AG09309 (cell line): ENCODE measurements around the gene OTOP1.
A peak's percentile ranks its signal among the peaks of the same experiment; 100 is the strongest.
"Not testable (repeated sequence)": the region's sequence is repeated elsewhere in the genome, so short reads cannot be mapped to it uniquely, and the experiment has no call there.

Experiments
- DNase-seq: peaks from one replicate; pipeline ENCODE4 v3.0.0-alpha.2; 2010; ENCODE audit warnings: low read depth
- H3K4me3 ChIP-seq: 2 replicates; pipeline ENCODE4 v1.5.1; 2011; ENCODE audit warnings: mild to moderate bottlenecking, low read depth, low read length, moderate library complexity; ENCODE audit not compliant: control insufficient read depth
- TF ChIP-seq, protein P1 (sequence below): IDR thresholded peaks from 2 replicates; pipeline ENCODE4 v1.5.1; 2011; ENCODE audit warnings: mild to moderate bottlenecking, low read depth, low read length, inconsistent platforms; ENCODE audit not compliant: insufficient read depth, control insufficient read depth; ENCODE audit errors: missing control alignments

The OTOP1 gene

DNA sequence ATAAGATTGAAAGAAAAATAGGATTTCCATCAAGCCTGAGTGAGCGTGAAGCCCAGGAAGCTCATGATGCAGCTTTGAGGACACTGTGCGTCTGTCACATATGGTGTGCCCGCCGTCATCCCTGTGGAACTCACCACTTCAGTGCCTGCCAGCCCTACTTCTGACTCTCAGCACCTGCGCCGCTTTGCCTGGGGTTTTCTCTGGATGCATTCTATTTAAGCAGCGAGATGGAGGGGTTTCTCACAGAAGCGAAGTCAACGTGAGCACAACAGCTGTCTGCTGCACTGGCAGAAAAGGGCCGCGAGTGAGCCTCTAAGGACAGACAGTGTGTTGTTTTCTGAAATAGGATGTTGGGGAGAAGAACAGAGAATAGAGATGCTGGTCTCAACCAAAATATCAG, 27.5 kb upstream of the OTOP1 start:
- no peak overlapping the region for H3K4me3 ChIP-seq
- DNase-seq = no peak
- TF ChIP-seq, protein P1, sequence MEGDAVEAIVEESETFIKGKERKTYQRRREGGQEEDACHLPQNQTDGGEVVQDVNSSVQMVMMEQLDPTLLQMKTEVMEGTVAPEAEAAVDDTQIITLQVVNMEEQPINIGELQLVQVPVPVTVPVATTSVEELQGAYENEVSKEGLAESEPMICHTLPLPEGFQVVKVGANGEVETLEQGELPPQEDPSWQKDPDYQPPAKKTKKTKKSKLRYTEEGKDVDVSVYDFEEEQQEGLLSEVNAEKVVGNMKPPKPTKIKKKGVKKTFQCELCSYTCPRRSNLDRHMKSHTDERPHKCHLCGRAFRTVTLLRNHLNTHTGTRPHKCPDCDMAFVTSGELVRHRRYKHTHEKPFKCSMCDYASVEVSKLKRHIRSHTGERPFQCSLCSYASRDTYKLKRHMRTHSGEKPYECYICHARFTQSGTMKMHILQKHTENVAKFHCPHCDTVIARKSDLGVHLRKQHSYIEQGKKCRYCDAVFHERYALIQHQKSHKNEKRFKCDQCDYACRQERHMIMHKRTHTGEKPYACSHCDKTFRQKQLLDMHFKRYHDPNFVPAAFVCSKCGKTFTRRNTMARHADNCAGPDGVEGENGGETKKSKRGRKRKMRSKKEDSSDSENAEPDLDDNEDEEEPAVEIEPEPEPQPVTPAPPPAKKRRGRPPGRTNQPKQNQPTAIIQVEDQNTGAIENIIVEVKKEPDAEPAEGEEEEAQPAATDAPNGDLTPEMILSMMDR = no peak

DNA sequence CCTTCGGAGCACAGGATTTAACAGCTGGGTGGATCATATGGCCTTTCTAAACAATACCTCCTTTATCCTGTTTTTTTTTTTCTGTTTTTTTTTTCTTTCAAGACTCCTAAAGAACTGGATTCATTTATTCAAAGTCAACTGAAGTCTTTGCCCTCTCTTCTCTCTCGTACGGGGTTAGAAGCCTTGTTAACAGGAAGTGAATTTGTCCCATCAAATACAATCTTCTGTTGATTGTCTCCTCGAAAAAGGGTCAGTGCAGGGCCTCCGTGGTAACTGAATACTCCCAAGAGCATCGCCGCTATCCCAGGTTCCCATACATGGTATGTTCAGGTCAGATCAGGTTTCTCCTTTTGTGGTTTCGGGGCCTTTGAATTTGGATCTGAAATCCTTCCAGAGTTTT, 23.1 kb upstream of the OTOP1 start:
- H3K4me3 ChIP-seq = no peak overlapping the region
- TF ChIP-seq, protein P1 = no peak
- DNase-seq = no peak

DNA sequence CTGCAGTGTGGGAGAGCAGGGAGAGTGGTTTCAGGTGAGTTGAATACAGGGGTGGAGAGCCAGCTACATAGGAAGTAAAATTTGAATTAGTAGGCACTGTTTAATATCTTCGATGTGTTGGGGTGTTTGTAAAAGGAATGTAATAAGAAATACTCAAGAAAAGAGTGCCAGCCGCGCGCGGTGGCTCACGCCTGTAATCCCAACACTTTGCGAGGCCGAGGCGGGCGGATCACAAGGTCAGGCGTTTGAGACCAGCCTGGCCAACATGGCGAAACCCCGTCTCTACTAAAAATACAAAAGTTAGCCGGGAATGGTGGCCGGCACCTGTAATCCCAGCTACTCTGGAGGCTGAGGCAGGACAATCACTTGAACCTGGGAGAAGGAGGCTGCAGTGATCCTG, 22.6 kb upstream of the OTOP1 start:
- not testable (repeated sequence) for DNase-seq, H3K4me3 ChIP-seq

DNA sequence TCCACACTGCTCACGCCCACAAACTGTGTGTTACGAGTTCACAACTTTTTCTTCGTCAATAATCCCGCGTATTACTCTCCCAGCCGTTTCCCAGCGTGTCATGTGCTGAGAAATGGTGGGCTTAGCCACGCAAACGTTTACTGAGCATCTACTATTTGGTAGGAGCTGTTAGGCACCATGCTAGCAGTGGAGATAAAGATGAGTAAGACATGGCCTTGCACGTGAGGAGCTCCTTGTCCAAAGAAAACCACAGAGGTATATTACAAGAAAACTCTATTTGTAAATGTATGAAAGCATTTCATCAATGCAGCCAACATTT, 22.1 kb upstream of the OTOP1 start:
- DNase-seq = no peak
- H3K4me3 ChIP-seq = peak overlapping the region; percentile 64
- TF ChIP-seq, protein P1 = no peak

DNA sequence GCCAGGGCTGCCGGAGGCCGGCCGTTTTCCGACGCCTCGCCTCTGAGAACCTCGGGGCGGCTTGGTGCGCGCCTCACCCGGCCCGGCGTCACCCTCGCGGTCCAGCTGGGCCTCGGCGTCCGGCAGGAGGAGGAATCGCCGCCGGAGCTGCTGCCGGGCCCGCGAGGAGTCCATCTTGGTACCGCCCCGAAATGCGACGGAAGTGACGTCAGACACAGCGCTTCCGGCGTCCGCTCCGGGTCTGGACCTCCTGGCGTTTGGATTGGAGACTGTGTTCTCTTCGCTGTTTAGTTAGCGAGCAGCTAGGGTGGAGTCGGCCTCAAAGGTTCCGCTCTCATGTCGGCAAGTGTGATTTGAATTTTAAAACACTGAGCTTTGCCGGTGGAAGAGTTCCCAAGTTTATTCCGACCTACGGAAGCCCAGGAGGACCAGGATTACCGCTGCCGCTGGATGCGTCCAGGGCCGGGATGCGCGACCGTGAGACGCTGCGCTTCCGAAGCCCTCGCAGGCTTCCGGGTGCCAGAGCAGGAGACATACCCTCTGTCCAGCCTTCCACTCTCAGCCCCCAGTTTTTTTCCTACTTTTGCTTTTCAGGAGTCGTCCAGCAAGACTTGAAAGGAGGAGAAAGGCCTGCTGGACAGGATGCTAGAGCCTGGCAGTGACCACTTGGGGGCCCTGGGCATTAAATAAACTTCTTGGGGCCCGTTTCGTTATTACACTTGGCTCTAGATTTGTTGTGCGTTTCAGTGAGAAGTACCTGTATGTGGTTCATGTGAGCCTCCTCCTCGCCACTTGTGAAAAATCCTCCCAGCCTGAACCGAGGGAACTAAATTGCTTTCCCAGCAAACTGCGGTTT, 21.5 kb upstream of the OTOP1 start, which contains the start of gene TMEM128:
Gene TMEM128, minus strand, starts transcription at position 195 of the 856 bp plus-strand sequence. Its CDS starts 21 bp downstream, at position 174.
- H3K4me3 ChIP-seq = peak within 1 kb of the TSS; percentile 64
- TF ChIP-seq, protein P1 = peak; percentile 13
- peak; percentile 64 for DNase-seq

DNA sequence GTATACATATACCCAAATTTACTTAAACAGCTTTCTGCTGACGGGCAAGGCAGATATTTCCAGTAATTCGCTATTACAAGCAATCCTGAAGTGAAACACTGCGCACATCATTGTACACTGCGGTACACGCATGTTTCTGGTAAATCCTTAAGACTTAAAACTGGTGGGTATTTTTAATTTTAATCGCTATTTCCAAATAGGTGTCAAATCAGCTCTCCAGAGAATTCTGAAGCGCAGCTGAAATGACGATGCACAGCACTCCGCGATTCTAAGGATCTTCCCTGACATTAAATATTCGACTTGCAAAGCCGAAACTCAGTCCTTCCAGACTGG, 20.9 kb upstream of the OTOP1 start:
- TF ChIP-seq, protein P1 = no peak
- no peak for DNase-seq
- peak overlapping the region; percentile 64 for H3K4me3 ChIP-seq

DNA sequence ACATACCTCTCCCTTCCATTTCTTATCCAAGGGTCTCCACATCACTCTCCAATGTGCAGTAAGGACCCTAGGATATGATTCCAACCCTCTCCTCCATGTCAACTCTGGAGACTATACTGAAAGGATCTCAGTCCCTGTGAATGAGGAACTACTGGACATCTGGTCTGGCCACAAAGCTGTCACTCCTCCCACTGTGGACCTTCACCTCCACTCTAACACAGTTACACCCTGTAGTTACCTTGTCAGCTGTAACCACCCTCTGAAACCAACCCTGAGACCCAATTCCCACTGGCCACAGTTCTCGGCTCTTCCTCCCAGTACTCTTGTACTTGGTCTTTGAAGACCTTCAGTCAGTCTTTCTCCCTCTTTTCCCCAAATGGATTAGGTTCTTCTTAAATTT, 18.4 kb upstream of the OTOP1 start:
- H3K4me3 ChIP-seq = no peak overlapping the region
- DNase-seq = no peak
- TF ChIP-seq, protein P1 = no peak

DNA sequence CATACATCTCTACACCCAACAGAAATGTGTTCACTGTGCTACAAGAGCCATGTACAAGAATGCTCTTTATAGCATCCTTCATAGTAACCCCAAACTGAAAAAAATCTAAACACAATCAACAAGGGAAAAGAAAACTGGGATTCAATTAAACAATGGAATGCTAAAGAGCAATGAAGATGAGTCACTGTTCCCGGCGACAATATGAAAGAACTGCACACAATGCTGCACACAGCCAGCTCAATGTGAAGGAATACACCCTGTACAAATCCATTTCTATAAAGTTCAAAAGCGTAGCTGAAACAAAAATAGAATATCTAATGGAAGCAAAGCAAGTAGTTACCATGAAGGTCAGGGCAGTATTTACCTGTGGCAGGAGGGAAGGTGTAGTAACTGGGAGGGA, 12.8 kb upstream of the OTOP1 start:
- H3K4me3 ChIP-seq, DNase-seq: not testable (repeated sequence)
